GM10266 (cell line): ENCODE measurements around the gene SPRTN.

Source experiments
- DNase-seq: peaks from one replicate; pipeline ENCODE4 v3.0.0; 2012; ENCODE audit errors: extremely low spot score
- TF ChIP-seq, protein P1 (sequence below): IDR thresholded peaks from 2 replicates; pipeline ENCODE4 v1.5.1; 2012; ENCODE audit warnings: mild to moderate bottlenecking, low read depth; ENCODE audit not compliant: control insufficient read depth, insufficient read depth; ENCODE audit errors: missing control alignments

SPRTN gene, protein sequence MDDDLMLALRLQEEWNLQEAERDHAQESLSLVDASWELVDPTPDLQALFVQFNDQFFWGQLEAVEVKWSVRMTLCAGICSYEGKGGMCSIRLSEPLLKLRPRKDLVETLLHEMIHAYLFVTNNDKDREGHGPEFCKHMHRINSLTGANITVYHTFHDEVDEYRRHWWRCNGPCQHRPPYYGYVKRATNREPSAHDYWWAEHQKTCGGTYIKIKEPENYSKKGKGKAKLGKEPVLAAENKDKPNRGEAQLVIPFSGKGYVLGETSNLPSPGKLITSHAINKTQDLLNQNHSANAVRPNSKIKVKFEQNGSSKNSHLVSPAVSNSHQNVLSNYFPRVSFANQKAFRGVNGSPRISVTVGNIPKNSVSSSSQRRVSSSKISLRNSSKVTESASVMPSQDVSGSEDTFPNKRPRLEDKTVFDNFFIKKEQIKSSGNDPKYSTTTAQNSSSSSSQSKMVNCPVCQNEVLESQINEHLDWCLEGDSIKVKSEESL

DNA sequence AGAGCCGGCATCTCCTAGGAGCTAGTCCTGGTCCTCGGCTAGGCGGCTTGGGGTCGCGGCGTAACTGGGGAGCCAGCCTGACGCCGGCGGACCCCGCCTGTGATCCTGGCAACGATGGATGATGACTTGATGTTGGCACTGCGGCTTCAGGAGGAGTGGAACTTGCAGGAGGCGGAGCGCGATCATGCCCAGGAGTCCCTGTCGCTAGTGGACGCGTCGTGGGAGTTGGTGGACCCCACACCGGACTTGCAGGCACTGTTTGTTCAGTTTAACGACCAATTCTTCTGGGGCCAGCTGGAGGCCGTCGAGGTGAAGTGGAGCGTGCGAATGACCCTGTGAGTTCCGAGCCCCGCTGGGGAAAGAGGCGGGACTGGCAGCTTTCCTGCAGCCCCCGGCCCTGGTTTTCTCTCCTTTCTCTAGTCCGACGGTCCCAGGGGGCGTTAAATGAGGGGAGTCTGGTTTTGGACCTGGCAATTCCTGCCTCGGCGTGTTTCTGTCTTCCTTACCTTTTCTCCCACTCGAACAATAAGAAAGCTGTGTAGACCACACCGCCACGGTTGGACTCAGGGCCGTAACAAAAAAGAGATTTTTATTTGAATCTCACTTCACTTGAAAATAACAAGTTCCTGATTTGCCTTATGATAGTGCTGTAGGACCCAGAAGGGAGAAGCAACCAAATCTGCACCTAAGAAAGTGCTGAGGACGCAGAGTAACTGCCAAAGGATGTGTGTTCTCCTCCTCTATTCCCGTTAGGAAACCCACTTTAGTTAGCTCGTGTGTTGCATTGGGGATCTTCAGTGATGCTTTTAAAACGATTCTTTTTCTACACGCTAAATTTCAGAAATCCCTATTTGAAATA lies at the start of gene SPRTN:
Gene SPRTN, plus strand, starts transcription at position 24 of the 859 bp plus-strand sequence. Its CDS starts 91 bp downstream, at position 115.
- TF ChIP-seq, protein P1, sequence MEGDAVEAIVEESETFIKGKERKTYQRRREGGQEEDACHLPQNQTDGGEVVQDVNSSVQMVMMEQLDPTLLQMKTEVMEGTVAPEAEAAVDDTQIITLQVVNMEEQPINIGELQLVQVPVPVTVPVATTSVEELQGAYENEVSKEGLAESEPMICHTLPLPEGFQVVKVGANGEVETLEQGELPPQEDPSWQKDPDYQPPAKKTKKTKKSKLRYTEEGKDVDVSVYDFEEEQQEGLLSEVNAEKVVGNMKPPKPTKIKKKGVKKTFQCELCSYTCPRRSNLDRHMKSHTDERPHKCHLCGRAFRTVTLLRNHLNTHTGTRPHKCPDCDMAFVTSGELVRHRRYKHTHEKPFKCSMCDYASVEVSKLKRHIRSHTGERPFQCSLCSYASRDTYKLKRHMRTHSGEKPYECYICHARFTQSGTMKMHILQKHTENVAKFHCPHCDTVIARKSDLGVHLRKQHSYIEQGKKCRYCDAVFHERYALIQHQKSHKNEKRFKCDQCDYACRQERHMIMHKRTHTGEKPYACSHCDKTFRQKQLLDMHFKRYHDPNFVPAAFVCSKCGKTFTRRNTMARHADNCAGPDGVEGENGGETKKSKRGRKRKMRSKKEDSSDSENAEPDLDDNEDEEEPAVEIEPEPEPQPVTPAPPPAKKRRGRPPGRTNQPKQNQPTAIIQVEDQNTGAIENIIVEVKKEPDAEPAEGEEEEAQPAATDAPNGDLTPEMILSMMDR = no peak
- peak; percentile 87 for DNase-seq

DNA sequence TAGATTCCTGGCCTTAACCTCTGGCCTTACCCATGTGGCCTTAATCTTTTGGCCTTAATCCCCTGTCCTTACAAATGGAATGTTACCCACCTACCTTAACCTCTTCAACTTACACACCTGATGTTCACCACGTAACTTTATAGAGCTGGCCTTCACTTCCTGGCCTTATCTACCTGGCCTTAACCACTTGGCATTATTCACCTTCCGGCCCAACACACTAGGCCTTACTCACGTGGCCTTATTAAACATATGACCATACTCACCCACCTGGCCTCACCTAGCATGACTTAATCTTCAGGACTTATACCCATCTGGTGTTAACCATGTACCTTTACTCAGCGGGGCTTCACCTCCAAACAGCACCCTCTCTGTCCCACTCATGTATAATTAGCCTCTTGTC lies 42.2 kb upstream of the SPRTN start:
- TF ChIP-seq, protein P1 = no peak
- DNase-seq = no peak

DNA sequence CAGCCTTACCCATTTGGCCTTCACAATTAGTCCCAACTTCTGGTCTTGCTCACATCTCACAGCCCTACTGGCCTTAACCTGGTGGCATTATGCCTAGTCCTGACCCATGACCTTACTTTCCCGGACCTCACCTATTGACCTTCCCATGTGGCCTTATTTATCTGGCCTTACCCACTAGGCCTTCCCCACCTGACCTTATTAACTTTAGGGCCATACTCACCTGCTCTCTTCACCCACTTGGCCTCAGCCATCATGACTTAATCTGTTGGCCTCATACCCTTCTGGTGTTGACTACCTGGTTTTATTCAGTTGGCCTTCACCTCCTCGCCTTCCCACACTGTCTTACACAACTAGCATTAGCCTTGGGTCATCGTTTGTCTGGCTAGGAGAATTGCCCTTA lies 36.1 kb upstream of the SPRTN start:
- DNase-seq = no peak
- TF ChIP-seq, protein P1 = no peak

DNA sequence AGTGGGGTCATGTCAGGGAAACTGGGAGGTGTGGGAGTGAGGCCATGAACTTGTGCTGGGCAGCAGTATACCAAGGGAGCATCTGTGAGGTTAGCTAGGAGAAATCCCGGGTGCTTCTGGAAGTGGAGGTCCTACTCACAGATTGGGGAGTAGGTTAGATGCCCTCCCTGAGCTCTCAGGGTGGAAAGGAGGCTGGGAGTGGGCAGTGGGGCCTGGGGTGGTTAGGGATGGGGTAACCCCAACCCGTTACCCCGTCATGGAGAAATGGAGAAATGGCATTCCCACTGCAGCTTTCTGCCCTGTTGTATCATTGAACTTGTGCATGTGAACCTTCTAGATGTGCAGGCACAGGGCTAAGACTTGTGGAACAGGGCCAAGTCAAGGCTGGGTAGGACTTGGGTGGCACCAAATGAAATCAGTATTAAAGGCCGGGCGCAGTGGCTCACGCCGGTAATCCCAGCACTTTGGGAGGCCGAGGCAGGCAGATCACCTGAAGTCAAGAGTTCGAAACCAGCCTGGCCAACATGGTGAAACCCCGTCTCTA lies 27.6 kb upstream of the SPRTN start:
- DNase-seq = no peak
- TF ChIP-seq, protein P1 = no peak

DNA sequence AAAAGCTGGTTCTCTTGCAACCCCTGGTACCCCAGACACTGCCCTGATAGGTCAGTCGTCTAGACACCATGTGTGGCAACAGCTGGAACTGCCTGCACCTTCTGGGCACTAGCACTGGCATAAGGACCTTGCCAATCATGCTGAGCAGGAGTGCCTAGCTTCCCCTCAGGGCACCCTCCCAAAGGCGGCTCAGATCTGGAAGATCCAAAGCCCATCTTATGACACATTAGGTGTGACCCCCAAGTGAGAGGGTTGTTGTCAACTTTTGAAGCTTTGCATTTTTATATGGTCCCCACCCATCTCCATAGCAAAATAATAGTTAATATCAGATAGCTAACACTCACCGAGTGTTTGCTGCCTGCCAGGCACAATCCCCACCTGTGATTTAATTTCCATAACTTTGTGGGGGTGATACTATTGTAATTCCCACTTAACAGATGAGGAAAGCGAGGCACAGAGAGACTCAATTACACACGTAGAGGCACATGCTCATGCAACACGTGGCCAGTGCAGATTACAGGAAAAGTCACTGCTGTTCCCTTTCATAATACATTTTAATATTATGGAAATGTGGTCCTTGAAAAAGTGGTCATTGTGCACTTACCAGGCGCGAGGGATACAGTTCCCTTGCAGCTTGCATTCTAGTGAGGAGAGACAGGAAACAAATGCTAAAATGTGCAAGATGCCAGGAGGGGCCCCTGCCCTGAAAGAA lies 26.2 kb upstream of the SPRTN start:
- TF ChIP-seq, protein P1 = no peak
- DNase-seq = no peak

DNA sequence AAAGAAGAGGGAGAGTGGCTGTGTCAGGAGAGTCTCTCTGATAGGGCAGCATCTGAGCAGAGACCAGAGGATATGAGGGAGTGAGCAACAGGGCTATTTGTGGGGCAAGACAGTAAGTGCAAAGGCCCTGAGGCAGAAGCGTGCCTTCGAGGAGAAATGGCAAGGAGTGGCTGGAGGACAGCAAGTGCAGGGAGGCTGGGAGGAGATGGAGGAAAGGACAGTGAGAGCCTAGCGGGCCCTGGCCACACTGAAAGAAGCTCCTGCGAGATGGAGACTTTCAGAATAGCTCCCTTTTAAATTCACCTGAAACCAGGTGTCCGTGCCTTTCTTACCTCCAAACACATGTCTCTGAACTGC lies 25.7 kb upstream of the SPRTN start:
- DNase-seq = no peak
- TF ChIP-seq, protein P1 = no peak
